Stimulated activated naive CD4-positive, alpha-beta T cell treated with Interleukin-2 at 50 U/mL for 16 hours (primary cell): ENCODE results near the gene ZAP70.

Source experiments
- DNase-seq: peaks from one replicate; lab custom pipeline; 2025; lab: John Stamatoyannopoulos, UW

The ZAP70 gene

GRCh38 chr2:97752342-97753334 lies 39.3 kb downstream of the ZAP70 start:
- DNase-seq, result no peak

GRCh38 chr2:97754690-97755346 lies 41.4 kb downstream of the ZAP70 start:
- no peak for DNase-seq

GRCh38 chr2:97755491-97755890 lies 42.1 kb downstream of the ZAP70 start:
- DNase-seq, result no peak

GRCh38 chr2:97757062-97757461 lies 43.7 kb downstream of the ZAP70 start:
- no peak for DNase-seq

- DNase-seq, result no peak
These were observed 44.8 kb downstream of the ZAP70 start for GRCh38 chr2:97758131-97758705.

GRCh38 chr2:97759727-97760407 lies 46.5 kb downstream of the ZAP70 start:
- no peak for DNase-seq

- DNase-seq, result no peak
These were observed 47.2 kb downstream of the ZAP70 start for GRCh38 chr2:97760480-97761049.

- DNase-seq, result peak; percentile 46
These were observed 47.8 kb downstream of the ZAP70 start for GRCh38 chr2:97761192-97761591.

- no peak for DNase-seq
These were observed 49.9 kb downstream of the ZAP70 start for GRCh38 chr2:97763176-97763845.

- no peak for DNase-seq
These were observed 51.3 kb downstream of the ZAP70 start for GRCh38 chr2:97764559-97765263.

- DNase-seq, result no peak
These were observed 52.6 kb downstream of the ZAP70 start for GRCh38 chr2:97765933-97766332.

- no peak for DNase-seq
These were observed 53.2 kb downstream of the ZAP70 start for GRCh38 chr2:97766567-97766966.

- DNase-seq, result no peak
These were observed 55.9 kb downstream of the ZAP70 start for GRCh38 chr2:97769308-97769707.

- DNase-seq, result no peak
These were observed 56.3 kb downstream of the ZAP70 start for GRCh38 chr2:97769711-97770110.

- DNase-seq, result no peak
These were observed 57.1 kb downstream of the ZAP70 start for GRCh38 chr2:97770445-97770844.

- no peak for DNase-seq
These were observed 61.0 kb downstream of the ZAP70 start for GRCh38 chr2:97774425-97774824.

- DNase-seq, result no peak
These were observed 61.7 kb downstream of the ZAP70 start for GRCh38 chr2:97775074-97775473.

GRCh38 chr2:97779141-97779540 lies 65.8 kb downstream of the ZAP70 start:
- DNase-seq, result no peak

- no peak for DNase-seq
These were observed 68.6 kb downstream of the ZAP70 start for GRCh38 chr2:97781981-97782380.

GRCh38 chr2:97784953-97785352 lies 71.6 kb downstream of the ZAP70 start:
- no peak for DNase-seq

- DNase-seq, result no peak
These were observed 72.4 kb downstream of the ZAP70 start for GRCh38 chr2:97785818-97786217.
